OCI-LY7 (cell line): ENCODE measurements around the gene SMC4.

Experiments used
- EZH2phosphoT487 ChIP-seq: fragments of 200-600 bp; sonication (generic); IDR thresholded peaks from 2 replicates; pipeline ENCODE4 v1.6.1; 2018; ENCODE audit warnings: low read depth, borderline replicate concordance, mild to moderate bottlenecking, mixed run types, antibody characterized with exemption, low read length, moderate library complexity, mixed read lengths
- TF ChIP-seq, protein P1 (sequence below): fragments of 200-600 bp; sonication (generic); conservative IDR thresholded peaks from 2 replicates; pipeline ENCODE4 v1.5.1; 2014; ENCODE audit warnings: mild to moderate bottlenecking, antibody characterized with exemption, low read length, moderate library complexity, mixed read lengths

DNA sequence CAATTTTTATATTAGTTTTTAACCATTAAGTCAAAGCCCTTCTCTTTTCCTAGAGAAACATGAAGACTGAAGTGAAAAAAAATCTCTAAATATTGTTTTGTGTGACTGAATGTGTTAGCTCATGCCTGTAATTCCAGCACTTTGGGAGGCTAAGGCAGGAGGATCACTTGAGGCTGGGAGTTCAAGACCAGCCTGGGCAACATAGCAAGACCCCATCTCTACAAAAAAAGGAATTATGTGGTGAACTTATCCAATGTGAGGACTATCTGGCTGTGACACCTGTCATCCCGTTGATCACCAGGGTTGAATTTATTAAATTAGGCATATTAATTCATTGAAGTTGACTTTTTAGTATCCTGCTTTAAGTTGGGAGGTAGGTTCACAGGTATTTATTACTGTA lies 13.0 kb downstream of the SMC4 start:
- TF ChIP-seq, protein P1, sequence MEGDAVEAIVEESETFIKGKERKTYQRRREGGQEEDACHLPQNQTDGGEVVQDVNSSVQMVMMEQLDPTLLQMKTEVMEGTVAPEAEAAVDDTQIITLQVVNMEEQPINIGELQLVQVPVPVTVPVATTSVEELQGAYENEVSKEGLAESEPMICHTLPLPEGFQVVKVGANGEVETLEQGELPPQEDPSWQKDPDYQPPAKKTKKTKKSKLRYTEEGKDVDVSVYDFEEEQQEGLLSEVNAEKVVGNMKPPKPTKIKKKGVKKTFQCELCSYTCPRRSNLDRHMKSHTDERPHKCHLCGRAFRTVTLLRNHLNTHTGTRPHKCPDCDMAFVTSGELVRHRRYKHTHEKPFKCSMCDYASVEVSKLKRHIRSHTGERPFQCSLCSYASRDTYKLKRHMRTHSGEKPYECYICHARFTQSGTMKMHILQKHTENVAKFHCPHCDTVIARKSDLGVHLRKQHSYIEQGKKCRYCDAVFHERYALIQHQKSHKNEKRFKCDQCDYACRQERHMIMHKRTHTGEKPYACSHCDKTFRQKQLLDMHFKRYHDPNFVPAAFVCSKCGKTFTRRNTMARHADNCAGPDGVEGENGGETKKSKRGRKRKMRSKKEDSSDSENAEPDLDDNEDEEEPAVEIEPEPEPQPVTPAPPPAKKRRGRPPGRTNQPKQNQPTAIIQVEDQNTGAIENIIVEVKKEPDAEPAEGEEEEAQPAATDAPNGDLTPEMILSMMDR = no peak
- TF ChIP-seq EZH2phosphoT487 = no peak
